ENCODE data around the gene PRDM7. TPM values are rescaled to one million over a fixed set of nuclear protein-coding genes. Genes with fewer than 3 reads are reported as not detected.
"Not testable (repeated sequence)": the region's sequence is repeated elsewhere in the genome, so short reads cannot be mapped to it uniquely, and the experiment has no call there.

The PRDM7 gene
- total and polyA plus RNA-seq, 9 of the 15 experiments (the other 6 are each of a cell fraction or from before 2014, with no cell fraction given), result not detected

DNA sequence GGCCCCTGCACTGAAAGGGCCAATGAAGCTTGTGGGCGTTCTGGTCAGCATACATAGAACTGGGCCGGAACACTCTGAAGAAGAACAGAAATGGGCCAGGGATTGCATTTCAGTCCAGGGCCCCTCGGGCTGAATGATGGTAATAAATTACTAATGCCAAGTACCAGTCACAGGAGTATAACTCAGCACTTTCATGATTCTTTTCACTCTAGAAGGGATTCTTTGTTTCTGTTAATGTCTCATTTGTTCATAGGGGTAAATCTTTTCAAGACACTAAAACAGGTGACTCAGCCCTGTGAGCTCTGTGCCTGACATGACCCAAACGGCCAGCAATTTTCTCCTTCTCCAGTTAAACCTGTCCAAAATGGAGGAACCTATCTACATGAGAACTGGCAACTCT, 15.7 kb upstream of the PRDM7 start:
- intact Hi-C loops (cut with micrococcal nuclease), result not testable (repeated sequence)

More for the DNA sequence above, 15.7 kb upstream of the PRDM7 start:
- POLR2A ChIA-PET; H2AFZ ChIP-seq (ENCODE audit: low read depth, low read length); ATAC-seq; H3K4me3 ChIP-seq; H3K79me2 ChIP-seq (ENCODE audit: control insufficient read depth, insufficient read depth, low read length); DNase-seq (ENCODE audit: extremely low read depth in 1 of 4, low spot score in 3 of 4); H3K9me3 ChIP-seq (replicated peaks; ENCODE audit: control insufficient read depth, insufficient read depth, low read depth, low read length); H3K36me3 ChIP-seq (ENCODE audit: control insufficient read depth, insufficient read depth, low read length); FAIRE-seq; H3K27ac ChIP-seq (ENCODE audit: extremely low read depth, low read depth, low read length); H3K4me1 ChIP-seq (replicated peaks in 1 of 2; ENCODE audit: control insufficient read depth in 2 of 2, insufficient read depth in 2 of 2, low read length in 2 of 2); H3K9ac ChIP-seq (ENCODE audit: insufficient read depth in 1 of 2, low read depth in 2 of 2, low read length in 2 of 2); CTCF ChIA-PET (ENCODE audit: low intra/inter-chr PET ratio); H3K4me2 ChIP-seq (ENCODE audit: insufficient read depth, low read length); in situ Hi-C loops (cut with MboI); BruUV-seq (replicated peaks); H3K27me3 ChIP-seq (ENCODE audit: control insufficient read depth in 2 of 2, insufficient read depth in 2 of 2, low read length in 2 of 2); H3K9me1 ChIP-seq (ENCODE audit: control insufficient read depth, insufficient read depth, low read length); H4K20me1 ChIP-seq (replicated peaks; ENCODE audit: control insufficient read depth, insufficient read depth, low read length); TF ChIP-seq PBX2 (CRISPR knock-in tag; IDR thresholded peaks at IDR 0.05; ENCODE audit: low read depth): not testable (repeated sequence)
- TF ChIP-seq PBX2 (tag; conservative IDR thresholded peaks at IDR 0.05; ENCODE audit: low read depth), result 0 out of 2 replicates have a peak, but pooled peaks have one; percentile 14
- 46% methylated on average over 4 of the region's 4 CpGs for WGBS (ENCODE audit: insufficient coverage, low coverage, missing lambda C conversion rate)

Data from K562 (cell line).